HG02943 (cell line): Measurements from ENCODE around the gene YJU2.
"Not testable (repeated sequence)": the region's sequence is repeated elsewhere in the genome, so short reads cannot be mapped to it uniquely, and the experiment has no call there.

Experiments
- ATAC-seq: cut with Tn5 transposase; IDR thresholded peaks from one replicate; pipeline ENCODE4 v1.9.1; 2021; ENCODE audit warnings: mild to moderate bottlenecking, low read depth, moderate library complexity; ENCODE audit not compliant: unreplicated experiment

YJU2 gene

DNA sequence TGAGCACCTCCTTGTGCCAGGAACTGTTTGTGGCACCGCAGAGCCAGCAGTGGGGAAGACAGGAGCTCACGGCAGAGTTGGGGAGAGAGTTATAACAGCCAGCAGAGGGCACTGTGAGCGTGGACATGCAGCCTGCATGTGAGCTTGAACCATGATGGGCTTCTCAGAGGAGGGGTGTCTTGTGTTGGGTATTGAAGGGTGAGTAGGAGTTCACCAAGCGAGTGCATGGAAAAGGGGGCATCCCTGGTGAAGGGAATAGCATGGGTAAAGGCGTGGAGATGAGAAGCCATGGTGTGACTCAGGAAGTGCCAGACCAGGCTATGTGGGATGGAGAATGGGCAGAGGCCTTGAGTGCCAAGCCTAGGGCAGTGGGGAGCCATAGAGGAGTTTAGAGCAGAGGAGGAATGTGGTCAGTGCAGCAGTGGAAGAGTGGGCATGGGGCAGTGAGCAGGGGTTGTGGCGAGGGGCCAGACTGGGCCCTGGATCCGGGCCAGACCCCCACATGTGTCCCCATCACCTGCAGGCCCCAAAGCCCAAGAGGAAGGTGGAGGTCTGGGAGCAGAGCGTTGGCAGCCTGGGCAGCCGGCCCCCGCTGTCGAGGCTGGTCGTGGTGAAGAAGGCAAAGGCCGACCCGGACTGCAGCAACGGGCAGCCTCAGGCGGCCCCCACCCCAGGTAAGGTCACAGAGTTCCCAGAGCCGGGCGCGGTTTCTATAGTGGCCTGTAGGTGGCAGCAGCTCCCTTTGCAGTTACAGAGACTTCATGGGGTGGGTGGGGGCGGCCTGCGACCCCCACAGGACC is 20.4 kb downstream of the YJU2 start:
- no peak for ATAC-seq

DNA sequence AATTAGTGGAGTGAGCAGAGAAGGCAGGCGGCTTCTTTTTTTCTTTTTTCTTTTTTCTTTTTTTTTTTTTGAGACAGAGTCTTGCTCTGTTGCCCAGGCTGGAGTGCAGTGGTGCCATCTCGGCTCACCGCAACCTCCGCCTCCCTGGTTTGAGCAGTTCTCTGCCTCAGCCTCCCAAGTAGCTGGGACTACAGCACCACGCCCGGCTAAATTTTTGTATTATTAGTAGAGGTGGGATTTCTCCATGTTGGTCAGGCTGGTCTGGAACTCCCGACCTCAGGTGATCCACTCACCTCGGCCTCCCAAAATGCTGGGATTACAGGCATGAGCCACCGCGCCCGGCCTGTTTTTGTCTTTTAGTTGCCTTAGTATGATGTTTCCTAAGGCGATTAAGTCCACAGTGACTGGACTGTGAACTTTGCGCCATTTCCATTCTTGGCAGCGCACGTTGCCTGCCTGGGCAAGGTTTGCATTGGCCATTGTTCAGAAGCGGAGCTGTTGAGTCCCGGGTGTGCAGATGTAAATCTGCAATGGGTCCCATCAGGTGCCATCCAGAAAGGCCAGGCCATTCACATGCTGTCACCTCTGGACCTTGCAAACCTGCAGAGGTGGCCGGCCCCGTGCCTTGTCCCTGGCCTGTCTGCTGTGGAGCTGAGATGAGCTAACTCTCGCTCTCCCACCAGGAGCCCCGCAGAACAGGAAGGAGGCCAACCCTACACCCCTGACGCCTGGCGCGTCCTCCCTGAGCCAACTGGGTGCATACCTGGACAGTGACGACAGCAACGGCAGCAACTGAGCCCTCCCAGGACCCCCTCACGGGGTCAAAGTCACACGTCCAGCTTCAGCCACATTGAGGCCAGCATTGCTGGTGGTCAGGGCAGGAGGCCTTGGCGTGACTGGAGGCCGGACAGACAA is 21.3 kb downstream of the YJU2 start:
- ATAC-seq: no peak

DNA sequence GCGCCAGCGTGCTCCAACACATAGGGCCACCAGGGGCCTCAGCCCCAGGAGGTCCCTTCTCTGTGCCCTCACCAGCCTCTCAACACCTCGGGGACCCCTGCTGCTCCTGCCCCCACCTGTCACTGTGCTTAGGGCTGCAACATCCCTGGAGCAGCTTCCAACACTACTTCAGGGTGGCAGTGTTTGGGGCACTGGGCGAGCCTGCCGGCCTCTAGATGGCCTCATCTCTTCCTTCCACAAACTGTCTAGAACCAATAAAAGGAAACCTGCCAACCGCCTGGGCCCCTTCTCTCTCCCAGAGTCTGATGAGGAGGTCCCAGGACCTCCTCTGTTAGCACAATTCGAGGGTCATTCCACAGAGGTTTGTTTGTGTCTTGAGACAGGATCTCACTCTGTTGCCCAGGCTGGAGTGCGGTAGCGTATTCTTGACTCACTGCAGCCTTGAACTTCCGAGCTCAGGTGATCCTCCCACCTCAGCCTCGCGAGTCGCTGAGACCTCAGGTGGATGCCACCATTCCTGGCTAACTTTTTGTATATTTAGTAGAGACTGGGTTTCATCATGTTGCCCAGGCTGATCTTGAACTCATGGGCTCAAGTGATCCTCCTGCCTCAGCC is 22.0 kb downstream of the YJU2 start:
- ATAC-seq: no peak

DNA sequence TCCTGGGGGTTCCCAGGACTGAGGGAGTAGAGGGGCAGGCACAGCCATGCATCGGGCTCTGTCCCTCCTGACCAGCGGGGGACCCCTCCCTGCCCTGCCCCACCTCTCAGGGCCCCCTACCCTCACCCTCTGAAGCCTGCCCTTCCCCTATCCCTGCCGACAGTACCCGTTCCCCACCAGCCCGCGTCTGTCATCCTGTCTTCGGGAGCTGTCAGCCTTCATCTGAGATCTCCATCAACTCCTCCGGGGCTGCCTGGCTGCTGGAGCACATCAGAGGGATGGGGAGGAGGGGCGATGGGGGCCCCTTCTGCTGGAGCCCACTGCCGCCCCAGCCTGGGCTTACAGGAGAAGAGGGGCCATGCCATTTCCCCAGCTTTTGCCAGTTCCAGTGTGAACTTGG is 26.0 kb downstream of the YJU2 start:
- no peak for ATAC-seq

DNA sequence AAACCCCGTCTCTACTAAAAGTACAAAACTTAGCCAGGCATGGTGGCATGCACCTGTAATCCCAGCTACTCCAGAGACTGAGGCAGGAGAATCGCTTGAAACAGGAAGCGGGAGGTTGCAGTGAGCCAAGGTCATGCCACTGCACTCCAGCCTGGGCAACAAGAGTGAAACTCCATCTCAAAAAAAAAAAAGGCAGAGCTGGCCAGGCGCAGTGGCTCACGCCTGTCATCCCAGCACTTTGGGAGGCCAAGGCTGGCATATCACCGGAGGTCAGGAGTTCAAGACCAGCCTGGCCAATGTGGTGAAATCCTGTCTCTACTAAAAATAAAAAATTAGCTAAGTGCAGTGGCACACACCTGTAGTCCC is 27.4 kb downstream of the YJU2 start:
- ATAC-seq: not testable (repeated sequence)

DNA sequence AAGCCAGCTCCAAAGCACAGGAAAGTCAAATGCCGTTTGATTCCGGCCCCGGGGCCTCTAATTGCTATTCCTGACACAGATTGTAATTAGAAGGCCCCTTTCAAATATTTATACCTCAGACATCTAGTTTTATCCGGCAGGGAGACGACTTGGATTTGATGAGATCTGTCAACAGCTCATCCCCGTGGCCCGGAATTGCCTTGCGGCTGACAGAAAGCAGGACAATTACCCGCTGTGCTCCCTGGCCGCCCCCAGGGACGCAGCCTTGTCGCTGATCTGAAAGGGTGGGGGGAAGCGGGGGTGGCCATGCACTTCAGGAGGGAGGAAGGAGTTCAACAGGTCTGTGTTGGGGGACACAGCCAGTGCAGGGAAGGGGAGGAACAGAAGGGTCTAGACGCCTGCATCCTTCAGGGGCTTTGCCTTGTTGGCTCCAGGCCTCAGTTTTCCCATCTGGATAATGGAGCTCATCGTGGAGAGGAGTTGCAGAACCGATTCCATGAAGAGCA is 30.4 kb downstream of the YJU2 start:
- no peak for ATAC-seq

DNA sequence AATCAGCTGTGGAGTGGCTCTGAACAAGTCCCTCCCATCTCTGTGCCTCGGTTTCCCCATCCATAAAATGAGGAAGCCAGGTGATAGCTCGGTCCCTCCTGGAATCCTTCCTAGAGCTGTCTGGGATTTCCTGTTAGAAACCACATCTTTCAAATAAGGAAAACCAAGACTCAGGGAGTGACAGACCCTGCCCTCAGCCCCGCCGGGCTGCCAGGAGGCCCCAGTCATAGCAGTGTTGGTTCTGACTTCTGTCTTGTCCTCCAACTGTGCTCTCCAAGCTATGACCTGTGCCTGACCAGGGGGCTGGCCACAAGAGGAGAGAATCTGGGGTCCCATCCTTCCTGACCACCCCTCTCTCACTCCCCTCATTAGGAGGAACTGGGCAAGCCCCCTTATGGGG is 31.1 kb downstream of the YJU2 start:
- no peak for ATAC-seq

DNA sequence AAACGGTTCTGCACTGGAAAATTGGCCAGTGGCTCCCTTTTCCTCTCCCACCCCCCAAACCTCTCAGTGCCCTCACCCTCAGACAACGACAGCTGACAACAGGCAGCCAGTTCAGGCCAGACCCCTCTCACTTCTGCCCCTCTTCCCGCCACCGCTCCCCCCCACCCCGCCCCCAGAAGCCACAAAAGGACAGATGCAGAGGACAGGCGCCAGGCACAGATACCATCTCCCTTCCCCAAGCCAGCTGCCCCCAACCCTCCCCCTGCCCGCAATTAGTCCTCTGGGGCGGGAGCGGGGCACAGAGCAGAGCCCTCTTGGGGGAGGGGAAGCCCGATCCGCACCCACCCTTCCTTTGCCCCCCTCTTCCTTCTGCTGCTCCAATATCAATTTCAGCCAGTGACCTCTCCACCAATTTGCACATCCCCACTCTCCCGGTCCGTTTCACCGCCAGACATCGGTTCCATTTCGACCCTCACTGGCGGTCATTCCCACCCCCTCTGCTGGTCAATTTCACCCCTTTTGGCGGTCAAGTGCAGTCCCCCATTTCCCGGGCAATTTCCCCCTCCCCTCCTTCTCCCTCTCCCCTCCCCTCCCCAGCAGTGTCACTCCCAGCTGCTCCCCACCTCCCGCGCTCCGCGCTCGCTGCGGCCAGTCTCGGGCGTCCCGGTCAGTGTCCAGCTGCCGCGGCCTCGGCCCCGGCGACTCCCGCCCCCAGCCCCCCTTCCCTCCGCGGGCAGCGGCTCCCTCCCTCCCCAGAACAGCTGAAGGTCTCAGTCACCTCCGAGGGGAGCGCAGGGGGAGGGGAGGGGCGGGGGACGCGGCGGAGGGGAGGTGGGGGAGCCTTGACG is 31.8 kb downstream of the YJU2 start, which contains the start of gene SHD:
Gene SHD, plus strand, starts transcription at position 848 of the 848 bp plus-strand sequence. CDS start 798 bp downstream, outside the sequence.
- no peak for ATAC-seq

DNA sequence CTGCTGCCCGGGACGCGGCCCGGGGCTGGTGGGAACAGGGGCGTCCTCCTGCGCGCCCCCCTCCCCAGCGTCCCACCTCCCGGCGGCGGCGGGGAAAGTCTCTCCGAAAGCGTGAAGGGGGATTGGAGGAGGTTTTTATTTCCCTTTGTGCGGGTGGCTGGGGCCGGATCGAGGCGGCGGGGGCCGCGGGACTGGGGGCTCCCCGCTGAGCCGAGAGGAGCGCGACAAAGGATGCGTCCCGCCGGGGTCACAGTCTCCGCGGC is 32.3 kb downstream of the YJU2 start:
- no peak for ATAC-seq

DNA sequence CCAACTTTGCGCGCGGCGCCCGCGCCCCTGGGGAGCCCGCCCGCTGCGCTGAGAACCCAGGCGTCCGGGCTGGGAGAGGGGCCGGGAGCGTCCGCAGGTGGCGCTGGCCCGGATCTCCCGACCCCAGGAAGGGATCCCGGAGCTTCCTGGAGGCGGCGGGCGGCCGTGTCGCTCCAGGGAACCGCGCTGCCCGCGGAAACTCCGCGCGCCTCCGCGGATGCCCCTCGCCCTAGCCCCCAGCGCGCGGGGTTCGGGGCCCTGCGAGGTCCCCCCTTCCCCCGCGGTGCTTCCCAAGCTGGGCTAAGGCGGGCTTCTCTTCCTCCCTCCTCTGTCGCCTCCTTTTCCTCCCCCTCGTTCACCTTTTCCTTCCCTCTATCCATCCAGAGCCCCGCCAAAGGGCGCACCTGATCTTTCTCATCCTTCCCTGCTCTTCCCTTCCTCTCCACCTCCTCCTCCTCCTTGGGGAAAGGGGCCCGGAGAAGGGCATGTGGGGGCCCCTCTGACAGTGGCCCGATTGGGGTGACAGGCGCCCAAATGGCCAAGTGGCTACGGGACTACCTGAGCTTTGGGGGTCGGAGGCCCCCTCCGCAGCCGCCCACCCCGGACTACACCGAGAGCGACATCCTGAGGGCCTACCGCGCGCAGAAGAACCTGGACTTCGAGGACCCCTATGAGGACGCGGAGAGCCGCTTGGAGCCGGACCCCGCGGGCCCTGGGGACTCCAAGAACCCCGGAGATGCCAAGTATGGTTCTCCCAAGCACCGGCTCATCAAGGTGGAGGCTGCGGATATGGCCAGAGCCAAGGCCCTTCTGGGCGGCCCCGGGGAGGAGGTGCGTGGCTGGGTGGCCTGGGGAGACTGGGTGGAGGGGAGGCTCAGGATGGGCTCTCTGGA is 32.9 kb downstream of the YJU2 start:
- ATAC-seq: no peak

DNA sequence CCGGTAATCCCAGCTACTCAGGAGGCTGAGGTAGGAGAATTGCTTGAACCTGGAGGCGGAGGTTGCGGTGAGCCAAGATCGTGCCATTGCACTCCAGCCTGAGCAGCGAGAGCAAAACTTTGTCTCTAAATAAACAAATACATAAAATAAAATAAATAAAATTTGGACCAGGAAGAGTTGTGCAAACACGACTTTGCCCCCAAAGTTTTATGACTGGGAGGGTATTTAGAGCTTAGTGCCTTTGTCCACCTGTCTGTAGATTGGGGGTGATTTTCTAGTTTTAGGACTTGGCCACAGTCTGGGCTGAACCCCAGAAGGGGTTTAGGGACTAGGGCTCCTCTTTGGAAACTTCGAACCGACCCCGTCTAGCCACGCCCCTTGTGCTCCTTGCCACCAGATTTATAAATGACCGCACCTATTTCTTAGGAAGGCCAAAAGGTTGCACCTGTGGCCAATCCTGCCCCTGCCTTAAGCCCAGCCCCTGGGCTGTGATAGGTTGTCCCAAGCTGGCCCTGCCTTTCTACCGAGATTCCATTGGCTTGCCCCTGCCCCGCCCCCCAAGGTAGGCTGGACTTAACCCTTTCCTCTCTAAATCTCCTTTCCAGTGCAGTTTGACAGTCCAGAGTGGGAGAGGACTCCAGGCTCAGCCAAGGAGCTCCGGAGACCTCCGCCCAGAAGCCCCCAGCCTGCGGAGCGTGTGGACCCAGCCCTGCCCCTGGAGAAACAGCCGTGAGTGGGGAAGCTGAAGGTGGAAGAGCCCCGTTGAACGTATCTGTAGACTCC is 37.5 kb downstream of the YJU2 start:
- ATAC-seq: no peak

DNA sequence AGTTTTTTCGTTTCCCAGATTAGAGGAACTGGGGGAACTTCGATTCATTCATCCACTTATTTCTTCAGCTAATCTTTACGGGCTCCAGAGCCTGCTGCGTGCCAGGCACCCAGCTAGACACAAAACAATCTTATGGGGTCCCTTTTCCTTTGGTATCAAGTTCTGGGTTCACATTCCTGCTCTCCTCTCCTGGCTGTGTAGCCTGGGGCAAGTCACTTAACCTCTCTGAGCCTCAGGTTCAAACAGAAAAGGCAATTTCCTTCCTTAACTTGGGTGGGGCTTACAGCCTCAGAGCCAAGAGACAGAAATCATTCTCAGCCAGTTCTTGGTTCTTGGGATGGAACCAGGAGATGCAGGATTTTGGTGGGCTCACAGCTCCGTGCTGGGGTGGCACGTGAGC is 38.1 kb downstream of the YJU2 start:
- no peak for ATAC-seq

DNA sequence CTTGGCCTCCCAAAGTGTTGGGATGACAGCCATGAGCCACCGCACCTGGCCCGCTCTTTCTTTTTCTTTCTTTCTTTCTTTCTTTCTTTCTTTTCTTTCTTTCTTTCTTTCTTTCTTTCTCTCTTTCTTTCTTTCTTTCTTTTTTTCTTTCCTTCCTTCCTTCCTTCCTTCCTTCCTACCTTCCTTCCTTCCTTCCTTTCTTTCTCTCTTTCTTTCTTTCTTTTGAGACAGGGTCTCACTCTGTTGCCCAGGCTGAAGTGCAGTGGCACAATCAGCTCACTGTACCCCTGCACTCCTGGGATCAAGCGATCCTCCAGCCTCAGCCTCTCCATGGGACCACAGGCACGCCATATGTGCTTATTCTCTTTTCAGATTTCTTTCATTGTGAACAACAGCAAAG is 39.3 kb downstream of the YJU2 start:
- not testable (repeated sequence) for ATAC-seq

DNA sequence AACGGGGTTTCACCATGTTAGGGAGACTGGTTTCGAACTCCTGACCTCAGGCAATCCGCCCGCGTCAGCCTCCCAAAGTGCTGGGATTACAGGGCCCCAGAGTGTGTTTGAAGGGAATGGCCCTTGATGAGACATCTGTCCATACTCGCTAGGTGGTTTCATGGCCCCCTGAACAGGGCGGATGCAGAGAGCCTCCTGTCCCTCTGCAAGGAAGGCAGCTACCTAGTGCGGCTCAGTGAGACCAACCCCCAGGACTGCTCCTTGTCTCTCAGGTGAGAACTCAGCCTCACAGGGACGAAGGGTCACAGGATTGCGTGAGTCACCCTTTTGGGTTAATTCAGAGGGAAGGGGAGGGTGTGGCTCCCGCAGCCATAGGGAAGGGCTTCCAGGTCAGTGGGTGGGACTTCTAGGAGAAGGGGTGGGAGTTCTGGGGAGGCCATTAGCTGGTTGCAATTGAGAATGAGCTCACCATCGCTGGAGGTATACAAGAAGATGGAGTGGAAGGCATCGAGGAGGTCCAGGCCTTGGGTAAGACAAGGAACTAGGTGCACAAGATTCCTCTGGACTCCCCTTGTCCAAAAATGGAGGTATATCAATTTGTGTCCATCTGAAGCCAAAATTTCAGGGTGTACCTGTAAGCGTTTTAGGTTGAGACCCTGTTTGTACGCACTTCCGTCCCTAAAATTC is 41.4 kb downstream of the YJU2 start:
- no peak for ATAC-seq

DNA sequence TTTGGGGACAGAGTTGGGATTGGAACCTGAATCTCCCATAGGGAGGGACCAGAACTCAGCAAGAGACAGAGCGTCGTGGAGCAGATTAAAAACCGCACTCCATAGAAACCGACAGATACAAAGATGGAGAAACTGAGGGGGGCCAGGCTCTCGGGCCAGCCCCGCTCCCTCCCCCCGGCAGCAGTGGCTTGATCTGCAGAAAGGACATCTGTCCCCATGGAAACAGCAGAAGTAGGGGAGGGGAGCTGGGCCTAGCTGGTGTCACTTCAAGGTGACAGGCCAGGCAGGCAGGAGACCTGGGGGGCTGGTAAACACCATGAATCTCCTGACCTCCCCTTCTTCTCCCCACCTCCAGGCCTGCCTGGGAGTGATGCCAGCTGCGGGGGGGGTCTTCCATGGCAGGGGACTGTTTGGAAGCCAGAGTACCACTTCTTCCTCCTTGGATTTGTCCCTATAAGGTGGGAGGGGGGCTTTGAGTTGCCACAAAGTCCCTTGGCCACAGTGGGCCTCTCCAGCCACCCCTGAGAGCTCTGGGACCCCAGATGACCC is 44.4 kb downstream of the YJU2 start:
- ATAC-seq: no peak

DNA sequence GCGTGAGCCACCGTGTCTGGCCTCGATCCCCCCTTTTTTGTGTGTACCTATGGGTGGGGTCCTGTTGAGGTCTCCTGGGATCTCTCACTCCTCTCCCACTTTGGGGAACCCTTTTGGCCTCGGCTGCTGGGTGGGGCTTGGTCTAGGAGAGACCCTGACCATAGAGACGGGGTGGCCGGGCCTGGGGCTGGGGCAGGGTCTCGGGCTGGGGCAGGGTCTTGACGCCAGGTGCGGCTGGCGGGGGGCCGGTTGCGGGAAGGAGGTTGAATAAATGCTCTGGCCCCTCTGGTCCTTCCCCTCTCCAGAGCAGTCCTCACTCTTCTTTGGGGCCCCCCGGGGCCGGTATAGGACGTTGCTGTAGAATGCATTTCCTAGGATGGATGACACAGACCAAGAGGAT is 45.6 kb downstream of the YJU2 start:
- no peak for ATAC-seq

DNA sequence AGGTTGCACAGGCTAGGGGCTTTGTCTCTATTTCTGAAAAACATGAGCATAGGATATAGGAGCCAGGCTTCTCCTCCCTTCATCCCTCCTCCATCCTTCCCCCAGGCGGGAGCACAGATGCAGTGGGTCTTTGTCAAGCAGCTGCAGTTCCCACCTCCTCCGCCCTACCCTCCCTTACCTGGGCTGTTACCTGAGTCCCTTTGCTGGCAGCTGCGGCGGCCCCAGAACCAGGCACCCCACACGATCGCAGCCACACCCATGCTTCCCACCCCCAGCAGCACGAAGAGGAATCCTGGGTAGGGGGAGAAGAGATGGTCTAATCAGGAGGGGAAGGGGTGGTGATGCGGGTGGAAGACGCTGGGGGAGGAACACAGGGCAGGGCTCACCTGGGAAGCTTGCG is 47.5 kb downstream of the YJU2 start:
- ATAC-seq: no peak
